HepG2 (cell line): ENCODE measurements around the gene CDK7. TPM values are rescaled to one million over a fixed set of nuclear protein-coding genes. Genes with fewer than 3 reads are reported as not detected.

Experiments
- ATAC-seq: fragments of 200-7000 bp; cut with Tn5 transposase; 3 replicates; pipeline ENCODE4 v1.9.1; 2020; ENCODE audit warnings: mild to moderate bottlenecking, moderate library complexity
- BruUV-seq: library from RNA; stranded (reverse); fragments of 400-500 nt; replicated peaks from 2 replicates; lab custom pipeline; 2021; lab: Mats Ljungman, UMichigan
- CTCF ChIA-PET: fragments of 300-600 bp; formaldehyde crosslinking; extraction: SDS; loops from one replicate; lab custom pipeline; 2021; ENCODE audit warnings: low total read pairs, inconsistent platforms, low intra/inter-chr PET ratio; lab: Yijun Ruan, JAX
- POLR2A ChIA-PET: fragments of 350-600 bp; sonication (Branson Sonifier 250); formaldehyde crosslinking; loops from one replicate; lab custom pipeline; 2020; ENCODE audit warnings: antibody characterized with exemption, inconsistent platforms; lab: Yijun Ruan, JAX
- DNase-seq: peaks from one replicate; pipeline ENCODE4 v3.0.0-alpha.2; 2015; ENCODE audit warnings: low spot score
- FAIRE-seq: peaks from 3 replicates; lab custom pipeline; 2011; peaks lifted over from hg19 to GRCh38; lab: Jason Lieb, UNC
- H2AFZ ChIP-seq: one replicate; pipeline ENCODE4 v1.6.1; 2011; ENCODE audit warnings: low read length, inconsistent platforms
- H3K27ac ChIP-seq: fragments of 300-600 bp; 3 replicates; pipeline ENCODE4 v1.8.0; 2011; ENCODE audit warnings: mixed run types, mild to moderate bottlenecking, mixed read lengths, low read length, inconsistent platforms; ENCODE audit not compliant: insufficient read depth; ENCODE audit errors: extremely low read length
- H3K27me3 ChIP-seq, 2 experiments: fragments of 200-600 bp in 1 of 2; 2 replicates in 1 of 2; 3 replicates in 1 of 2; pipeline versions ENCODE4 v1.6.0 to v1.8.0; 2011; ENCODE audit warnings: low read length in 2 of 2, mild to moderate bottlenecking in 2 of 2, moderate library complexity in 2 of 2, inconsistent platforms in 1 of 2; ENCODE audit not compliant: insufficient read depth in 2 of 2, control insufficient read depth in 1 of 2
- H3K36me3 ChIP-seq, 2 experiments: fragments of 200-600 bp in 1 of 2; replicated peaks in 1 of 2; 2 replicates in 1 of 2; 3 replicates in 1 of 2; pipeline versions ENCODE4 v1.5.1 to v1.8.0; 2011; ENCODE audit warnings: low read length in 2 of 2, inconsistent platforms in 1 of 2; ENCODE audit not compliant: insufficient read depth in 2 of 2, control insufficient read depth in 1 of 2
- H3K4me1 ChIP-seq: 2 replicates; pipeline ENCODE4 v1.5.1; 2012; ENCODE audit warnings: low read length, inconsistent platforms; ENCODE audit not compliant: insufficient read depth
- H3K4me2 ChIP-seq: 2 replicates; pipeline ENCODE4 v1.6.0; 2011; ENCODE audit warnings: low read depth, low read length, inconsistent platforms
- H3K4me3 ChIP-seq, 3 experiments: fragments of 200-600 bp in 1 of 3; sonication (generic), shearing (Covaris generic) in 1 of 3; replicated peaks in 1 of 3; 2 replicates each; pipeline ENCODE4 v1.5.1; 2011 to 2016; ENCODE audit warnings: low read length in 3 of 3, inconsistent platforms in 2 of 3, low read depth in 2 of 3, mild to moderate bottlenecking in 2 of 3, control low read depth in 1 of 3, mixed read lengths in 1 of 3; ENCODE audit not compliant: insufficient read depth in 1 of 3
- H3K79me2 ChIP-seq: one replicate; pipeline ENCODE4 v1.6.1; 2011; ENCODE audit warnings: low read length, inconsistent platforms; ENCODE audit not compliant: insufficient read depth
- H3K9ac ChIP-seq: 2 replicates; pipeline ENCODE4 v1.6.0; 2011; ENCODE audit warnings: mild to moderate bottlenecking, low read depth, low read length, inconsistent platforms; ENCODE audit not compliant: insufficient read depth
- H3K9me3 ChIP-seq: 2 replicates; pipeline ENCODE4 v1.5.1; 2012; ENCODE audit warnings: mild to moderate bottlenecking, low read length
- H4K20me1 ChIP-seq: 2 replicates; pipeline ENCODE4 v1.6.0; 2011; ENCODE audit warnings: inconsistent platforms, mild to moderate bottlenecking, low read length, moderate library complexity; ENCODE audit not compliant: insufficient read depth
- AHDC1 ChIP-seq: sonication (generic); formaldehyde crosslinking; IDR thresholded peaks from 2 replicates; pipeline ENCODE4 v1.5.1; 2020; ENCODE audit warnings: mild to moderate bottlenecking, missing genetic modification reagents, borderline replicate concordance
- CHCHD3 ChIP-seq: sonication (generic); formaldehyde crosslinking; IDR thresholded peaks from 2 replicates; pipeline ENCODE4 v1.8.0; 2022; ENCODE audit warnings: mild to moderate bottlenecking, missing genetic modification reagents, moderate library complexity
- CREM ChIP-seq, 2 experiments: sonication (generic) in 1 of 2; formaldehyde crosslinking in 1 of 2; IDR thresholded peaks; 2 replicates each; pipeline versions ENCODE4 v1.4.0 to v1.6.1; 2016 to 2020; ENCODE audit warnings: antibody characterized with exemption in 1 of 2, mild to moderate bottlenecking in 1 of 2, missing genetic modification reagents in 1 of 2
- HMG20A ChIP-seq: IDR thresholded peaks from 2 replicates; pipeline ENCODE4 v1.6.1; 2016; ENCODE audit warnings: borderline replicate concordance
- NFE2 ChIP-seq: sonication (generic); formaldehyde crosslinking; IDR thresholded peaks from 2 replicates; pipeline ENCODE4 v1.4.0; 2020; ENCODE audit warnings: missing genetic modification reagents
- RCOR2 ChIP-seq: IDR thresholded peaks from 2 replicates; pipeline ENCODE4 v1.6.1; 2016; ENCODE audit warnings: missing biosample characterization, missing genetic modification reagents
- SAP130 ChIP-seq: IDR thresholded peaks from 2 replicates; pipeline ENCODE4 v1.6.1; 2016; ENCODE audit warnings: low read depth
- SOX5 ChIP-seq: IDR thresholded peaks from 2 replicates; pipeline ENCODE4 v1.6.1; 2016; ENCODE audit warnings: borderline replicate concordance
- TCF7 ChIP-seq: sonication (generic); IDR thresholded peaks from 2 replicates; pipeline ENCODE4 v1.6.1; 2016; ENCODE audit warnings: antibody characterized with exemption, low read depth
- ZFYVE20 ChIP-seq: sonication (generic); formaldehyde crosslinking; IDR thresholded peaks from 2 replicates; pipeline ENCODE4 v1.8.0; 2023; ENCODE audit warnings: low read depth, mild to moderate bottlenecking, moderate library complexity, missing genetic modification reagents, borderline replicate concordance
- ZKSCAN8 ChIP-seq: IDR thresholded peaks from 2 replicates; pipeline ENCODE4 v1.6.1; 2016; ENCODE audit warnings: borderline replicate concordance, missing genetic modification reagents, missing compliant biosample characterization
- ZNF589 ChIP-seq: sonication (generic); formaldehyde crosslinking; conservative IDR thresholded peaks from 2 replicates; pipeline ENCODE4 v1.8.0; 2022; ENCODE audit warnings: mild to moderate bottlenecking, moderate library complexity, missing genetic modification reagents
- ZNF687 ChIP-seq: sonication (generic); formaldehyde crosslinking; IDR thresholded peaks from 2 replicates; pipeline ENCODE4 v1.5.1; 2020; ENCODE audit warnings: mild to moderate bottlenecking, missing genetic modification reagents, moderate library complexity
- WGBS: methylation state at CpG from one replicate; pipeline ENCODE4 v1.1.6; 2017; ENCODE audit warnings: low lambda C conversion rate; 5-methylcytosine and 5-hydroxymethylcytosine counted together
- in situ Hi-C: cut with HindIII; loops from 2 replicates; pipeline ENCODE4 v1.10.0; 2017; ENCODE audit warnings: low pct_unique_long_range_greater_than_20kb; ENCODE audit not compliant: extremely low pct_ligation_motif_present
- intact Hi-C: fragments of 100-400 bp; cut with micrococcal nuclease; formaldehyde crosslinking; loops from one replicate; pipeline ENCODE4 v1.10.0; 2022; ENCODE audit not compliant: unreplicated experiment
- polyA plus RNA-seq, 8 experiments: library from polyadenylated mRNA; depleted of rRNA in 3 of 8; stranded (reverse) in 7 of 8; unstranded in 1 of 8; fragments of >200 nt; fragmentation: Illumina TruSeq in 4 of 8; extraction: Trizol in 4 of 8; gene quantifications; 2 replicates each; pipeline versions ENCODE4 v1.2.1 to v1.2.3, GENCODE V29; 2011 to 2016; ENCODE audit warnings: low read depth in 4 of 8, missing spikeins in 1 of 8, mixed read lengths in 1 of 8; ENCODE audit not compliant: insufficient read depth in 1 of 8
- total RNA-seq, 5 experiments: library from RNA; depleted of rRNA; stranded (reverse); fragments of >200 nt; fragmentation: Illumina TruSeq; extraction: Trizol; gene quantifications; 2 replicates each; pipeline ENCODE4 v1.2.3, GENCODE V29; 2016; ENCODE audit warnings: low read depth in 1 of 5

The CDK7 gene
- total and polyA plus RNA-seq, 2 of the 13 experiments (the other 11 are each of a cell fraction or from before 2014, with no cell fraction given) = 41.2 to 54.9 TPM

- BruUV-seq = TSS peak; percentile 53
- H3K4me2 ChIP-seq = peak overlapping the region; percentile 47
- H3K4me3 ChIP-seq = peak overlapping the region in 2 of 3 experiments; percentile 28 to 34; a peak in 1 of 6 replicates
- H3K36me3 ChIP-seq = peaks cover 2 to 11% of the 10 kb centered on the region in 2 experiments; a peak in 4 of 5 replicates
- H3K79me2 ChIP-seq = peaks cover 8% of the 10 kb centered on the region
- ATAC-seq (peak; percentile 92), DNase-seq (peak; percentile 85), FAIRE-seq (peak; percentile 79)
- peak overlapping the region; percentile 54 for H3K9ac ChIP-seq
- H4K20me1 ChIP-seq = no peaks in the 10 kb centered on the region
- intact Hi-C loops (no loop called here), in situ Hi-C loops (no loop called here)
- ChIA-PET POLR2A (interaction anchor here (0.9 to 1.7 kb wide), 6 partner anchors 9 to 132 kb away, joined by 3 to 11 read pairs (median 4); partner anchors contain the start of genes CCDC125, CCNB1, CDK7 and SLC30A5), CTCF (no interaction called here)
- no peak overlapping the region for H2AFZ ChIP-seq
- no peaks in the 10 kb centered on the region for H3K9me3 ChIP-seq
- 38% methylated on average over 4 of the region's 4 CpGs for WGBS
- H3K27me3 ChIP-seq = no peaks in the 10 kb centered on the region; a peak in 1 of 5 replicates
- peaks cover 60% of the 10 kb centered on the region for H3K4me1 ChIP-seq
- peak overlapping the region; percentile 73 for H3K27ac ChIP-seq
- TF ChIP-seq ZKSCAN8 (CRISPR knock-in tag) (0 out of 2 replicates have a peak, but pooled peaks have one; percentile 27), TCF7 (peak; percentile 40; the same call in 1 of the 2 replicates), ZFYVE20 (no peak), ZNF687 (CRISPR knock-in tag) (no peak), AHDC1 (peak; percentile 46; the same call in 1 of the 2 replicates), HMG20A (CRISPR knock-in tag) (peak; percentile 28; the same call in 1 of the 2 replicates), SOX5 (CRISPR knock-in tag) (peak; percentile 80), NFE2 (CRISPR knock-in tag) (no peak), ZNF589 (CRISPR knock-in tag) (no peak), SAP130 (peak; percentile 39), CREM (IDR thresholded peaks at IDR 0.05) (peak; percentile 37; the same call in 1 of the 2 replicates), CREM (CRISPR knock-in tag; IDR thresholded peaks at IDR 0.05) (no peak), RCOR2 (0 out of 2 replicates have a peak, but pooled peaks have one; percentile 17), CHCHD3 (no peak)
Measured at GRCh38 chr5:69225860-69226259, 8.8 kb upstream of the CDK7 start.
